GM12873 (cell line): ENCODE data around the gene PCDHA5.
A peak's percentile ranks its signal among the peaks of the same experiment; 100 is the strongest.

Experiments
- CTCF ChIP-seq: IDR thresholded peaks from 2 replicates; pipeline ENCODE4 v1.5.1; 2012; ENCODE audit warnings: low read depth, mild to moderate bottlenecking, moderate library complexity, low read length, control low read depth; ENCODE audit not compliant: insufficient read depth; ENCODE audit errors: missing control alignments

PCDHA5 gene

GRCh38 chr5:140862441-140863295, 41.3 kb downstream of the PCDHA5 start:
- no peak for TF ChIP-seq CTCF

GRCh38 chr5:140868721-140869554, 47.5 kb downstream of the PCDHA5 start, which contains the start of gene PCDHA11:
Gene PCDHA11, plus strand, starts transcription at chr5:140868957. Its CDS starts 147 bp downstream, at chr5:140869104.
- peak; percentile 4 for TF ChIP-seq CTCF

- peak; percentile 9 for TF ChIP-seq CTCF
These were observed 48.1 kb downstream of the PCDHA5 start for GRCh38 chr5:140869555-140869886.

- TF ChIP-seq CTCF, result no peak
These were observed 49.1 kb downstream of the PCDHA5 start for GRCh38 chr5:140870221-140871201.
